Stimulated activated naive B cell treated with anti-CD40 and anti-IgM and Interleukin-4, amounts not matched to agents 10 μg/mL and 1 μg/mL and 100 μg/mL, for 72 hours (primary cell): ENCODE measurements around the gene CELF4.

Experiments
- ATAC-seq, 2 donors: fragments of 150-1000 bp; cut with Tn5 transposase; replicated peaks; 2 replicates each; pipeline ENCODE4 v1.10.0; 2021; ENCODE audit warnings: moderate library complexity in 1 of 2
- DNase-seq: peaks from one replicate; pipeline ENCODE4 v3.0.0; 2021
- H3K27ac Mint-ChIP-seq: one replicate; pipeline ENCODE4 v1.8.0; 2022; ENCODE audit warnings: mild to moderate bottlenecking, mixed read lengths
- H3K27me3 Mint-ChIP-seq, 2 donors: one replicate each; pipeline ENCODE4 v1.8.0; 2022; ENCODE audit warnings: mixed read lengths in 2 of 2
- H3K36me3 Mint-ChIP-seq, 2 donors: one replicate each; pipeline ENCODE4 v1.8.0; 2022; ENCODE audit warnings: mixed read lengths in 2 of 2, mild to moderate bottlenecking in 1 of 2
- H3K4me1 Mint-ChIP-seq, 2 donors: one replicate each; pipeline ENCODE4 v1.8.0; 2022; ENCODE audit warnings: mixed read lengths in 2 of 2, mild to moderate bottlenecking in 1 of 2
- H3K4me3 Mint-ChIP-seq, 2 donors: one replicate each; pipeline ENCODE4 v1.8.0; 2022; ENCODE audit warnings: mild to moderate bottlenecking in 2 of 2, mixed read lengths in 2 of 2, moderate library complexity in 1 of 2
- H3K9me3 Mint-ChIP-seq, 2 donors: one replicate each; pipeline ENCODE4 v1.8.0; 2022; ENCODE audit warnings: mixed read lengths in 2 of 2, mild to moderate bottlenecking in 1 of 2

The CELF4 gene

GRCh38 chr18:37426586-37426985 is 139.0 kb downstream of the CELF4 start:
- DNase-seq (no peak), ATAC-seq (no peak)
- peaks cover 0 to 3% of the 10 kb centered on the region in 2 donors for H3K4me1 Mint-ChIP-seq
- H3K27me3 Mint-ChIP-seq = no peaks in the 10 kb centered on the region
- no peaks in the 10 kb centered on the region for H3K9me3 Mint-ChIP-seq
- H3K4me3 Mint-ChIP-seq = no peak overlapping the region
- no peaks in the 10 kb centered on the region for H3K36me3 Mint-ChIP-seq
- H3K27ac Mint-ChIP-seq = no peak overlapping the region

GRCh38 chr18:37425222-37425621 is 140.4 kb downstream of the CELF4 start:
- no peak for ATAC-seq
- no peaks in the 10 kb centered on the region for H3K9me3 Mint-ChIP-seq
- no peaks in the 10 kb centered on the region for H3K36me3 Mint-ChIP-seq
- H3K27me3 Mint-ChIP-seq = no peaks in the 10 kb centered on the region
- H3K4me1 Mint-ChIP-seq = peaks cover 0 to 3% of the 10 kb centered on the region in 2 donors
- H3K27ac Mint-ChIP-seq = no peak overlapping the region
- no peak overlapping the region for H3K4me3 Mint-ChIP-seq
- DNase-seq = no peak

GRCh38 chr18:37424507-37424906 is 141.1 kb downstream of the CELF4 start:
- H3K4me3 Mint-ChIP-seq = no peak overlapping the region

DNA sequence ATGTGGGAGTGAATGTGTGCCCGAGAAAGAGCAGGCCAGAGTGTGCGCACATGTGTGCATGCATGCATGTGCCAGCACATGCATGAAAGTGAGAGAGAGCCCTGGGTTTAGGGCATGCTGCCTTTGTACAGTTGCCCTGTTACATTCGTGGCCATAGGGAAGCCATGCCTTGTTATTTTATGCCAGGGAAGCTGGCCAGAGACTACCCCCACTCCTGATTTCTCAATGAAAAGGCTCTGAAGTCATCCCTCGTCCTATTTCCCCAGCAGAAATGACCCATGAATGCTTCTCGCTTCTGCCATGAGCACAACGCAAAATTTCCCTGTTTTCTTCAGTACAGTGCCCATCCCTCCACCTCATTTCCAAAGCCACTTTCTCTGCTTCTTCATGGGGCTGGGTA is 143.0 kb downstream of the CELF4 start:
- H3K9me3 Mint-ChIP-seq = no peaks in the 10 kb centered on the region
- peaks cover 0 to 3% of the 10 kb centered on the region in 2 donors for H3K4me1 Mint-ChIP-seq
- ATAC-seq (no peak), DNase-seq (no peak)
- no peak overlapping the region for H3K27ac Mint-ChIP-seq
- H3K4me3 Mint-ChIP-seq = no peak overlapping the region
- H3K36me3 Mint-ChIP-seq = no peaks in the 10 kb centered on the region
- peaks cover 3 to 6% of the 10 kb centered on the region in 2 donors for H3K27me3 Mint-ChIP-seq

More at GRCh38 chr18:37424507-37424906, 141.1 kb downstream of the CELF4 start:
- no peaks in the 10 kb centered on the region for H3K27me3 Mint-ChIP-seq
- H3K27ac Mint-ChIP-seq = no peak overlapping the region
- H3K9me3 Mint-ChIP-seq = no peaks in the 10 kb centered on the region
- ATAC-seq (no peak), DNase-seq (no peak)
- peaks cover 0 to 3% of the 10 kb centered on the region in 2 donors for H3K4me1 Mint-ChIP-seq
- no peaks in the 10 kb centered on the region for H3K36me3 Mint-ChIP-seq

- DNase-seq (no peak), ATAC-seq (no peak)
- no peak overlapping the region for H3K27ac Mint-ChIP-seq
- H3K27me3 Mint-ChIP-seq = peaks cover 3 to 6% of the 10 kb centered on the region in 2 donors
- H3K36me3 Mint-ChIP-seq = no peaks in the 10 kb centered on the region
- no peak overlapping the region for H3K4me3 Mint-ChIP-seq
- no peaks in the 10 kb centered on the region for H3K9me3 Mint-ChIP-seq
- H3K4me1 Mint-ChIP-seq = peaks cover 0 to 3% of the 10 kb centered on the region in 2 donors
Measured at GRCh38 chr18:37422116-37422515, 143.5 kb downstream of the CELF4 start.

DNA sequence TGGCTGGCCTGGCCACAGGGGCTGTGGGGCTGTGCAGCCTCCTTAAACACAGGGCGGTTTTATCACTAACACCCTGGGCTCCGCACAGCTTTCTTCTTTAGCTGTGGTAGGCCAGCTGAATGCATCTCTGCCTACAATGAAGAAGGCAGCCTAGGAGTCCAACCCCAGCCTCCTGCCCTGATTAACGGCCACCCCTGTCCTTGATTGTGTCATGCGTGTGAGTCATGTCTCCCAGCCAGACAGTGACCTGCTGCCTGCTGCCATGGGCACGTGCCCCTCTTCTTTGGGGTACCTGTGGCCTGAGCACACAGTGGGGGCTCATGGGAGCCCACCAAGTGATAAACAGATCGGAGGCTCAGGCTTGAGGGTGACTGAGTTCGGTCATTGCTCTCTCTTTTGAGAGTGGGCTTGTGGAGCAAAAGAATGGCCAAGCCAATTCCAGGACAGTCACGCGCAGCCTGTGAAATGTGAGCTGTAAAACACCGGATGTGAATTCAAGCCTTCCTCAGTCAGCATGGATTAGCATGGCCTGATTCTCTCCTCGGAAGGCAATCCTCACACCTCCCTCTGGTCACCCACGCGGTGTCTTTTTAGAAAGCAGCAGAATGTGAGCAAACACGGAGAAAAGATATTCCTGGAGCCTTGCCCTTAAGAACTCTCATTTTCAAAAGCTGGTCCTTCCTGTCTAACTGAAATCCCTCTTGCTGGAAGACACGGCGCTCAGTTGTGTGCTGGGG is 144.1 kb downstream of the CELF4 start:
- no peak overlapping the region for H3K27ac Mint-ChIP-seq
- no peak for ATAC-seq

DNA sequence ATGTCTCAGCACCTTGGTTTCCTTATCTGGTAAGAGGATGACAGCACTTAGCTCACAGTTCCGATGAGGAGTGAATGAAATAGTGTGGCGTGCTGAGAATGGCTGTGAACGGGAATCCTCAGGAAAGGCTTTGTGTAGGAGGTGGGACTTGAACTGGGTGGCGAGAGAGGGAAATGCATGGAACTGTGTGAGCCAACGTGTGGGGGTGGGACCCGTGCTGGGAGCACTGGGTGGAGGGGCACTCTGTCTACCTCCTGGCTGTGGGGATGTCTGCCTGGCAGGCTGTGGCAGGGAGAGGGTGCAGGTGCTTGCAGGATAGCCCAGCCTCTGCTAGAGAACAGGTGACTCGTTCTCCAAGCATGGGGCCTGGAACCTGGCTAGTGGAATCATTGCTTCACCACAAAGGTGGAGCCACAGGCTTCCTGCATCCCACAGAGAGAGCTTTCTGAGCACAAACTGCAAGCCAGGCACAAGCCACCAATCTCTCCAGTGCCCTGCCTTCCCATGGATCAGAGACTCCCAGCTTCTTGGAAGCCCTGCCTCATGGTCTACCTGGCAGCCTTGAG is 145.2 kb downstream of the CELF4 start:
- Mint-ChIP-seq H3K27ac (no peak overlapping the region), H3K36me3 (no peaks in the 10 kb centered on the region), H3K4me1 (peaks cover 0 to 3% of the 10 kb centered on the region in 2 donors), H3K27me3 (peaks cover 3 to 6% of the 10 kb centered on the region in 2 donors), H3K9me3 (peaks cover 0 to 2% of the 10 kb centered on the region in 2 donors), H3K4me3 (no peak overlapping the region)
- ATAC-seq (no peak), DNase-seq (no peak)

More for the DNA sequence above, 144.1 kb downstream of the CELF4 start:
- peaks cover 0 to 2% of the 10 kb centered on the region in 2 donors for H3K9me3 Mint-ChIP-seq
- H3K4me1 Mint-ChIP-seq = peaks cover 0 to 3% of the 10 kb centered on the region in 2 donors
- no peak for DNase-seq
- H3K4me3 Mint-ChIP-seq = no peak overlapping the region
- no peaks in the 10 kb centered on the region for H3K36me3 Mint-ChIP-seq
- H3K27me3 Mint-ChIP-seq = peaks cover 3 to 6% of the 10 kb centered on the region in 2 donors

GRCh38 chr18:37419866-37420265 is 145.7 kb downstream of the CELF4 start:
- peaks cover 0 to 2% of the 10 kb centered on the region in 2 donors for H3K9me3 Mint-ChIP-seq
- ATAC-seq (no peak), DNase-seq (no peak)
- H3K27ac Mint-ChIP-seq = no peak overlapping the region
- no peaks in the 10 kb centered on the region for H3K36me3 Mint-ChIP-seq
- peaks cover 0 to 3% of the 10 kb centered on the region in 2 donors for H3K4me1 Mint-ChIP-seq
- no peak overlapping the region for H3K4me3 Mint-ChIP-seq
- H3K27me3 Mint-ChIP-seq = peaks cover 3 to 6% of the 10 kb centered on the region in 2 donors

DNA sequence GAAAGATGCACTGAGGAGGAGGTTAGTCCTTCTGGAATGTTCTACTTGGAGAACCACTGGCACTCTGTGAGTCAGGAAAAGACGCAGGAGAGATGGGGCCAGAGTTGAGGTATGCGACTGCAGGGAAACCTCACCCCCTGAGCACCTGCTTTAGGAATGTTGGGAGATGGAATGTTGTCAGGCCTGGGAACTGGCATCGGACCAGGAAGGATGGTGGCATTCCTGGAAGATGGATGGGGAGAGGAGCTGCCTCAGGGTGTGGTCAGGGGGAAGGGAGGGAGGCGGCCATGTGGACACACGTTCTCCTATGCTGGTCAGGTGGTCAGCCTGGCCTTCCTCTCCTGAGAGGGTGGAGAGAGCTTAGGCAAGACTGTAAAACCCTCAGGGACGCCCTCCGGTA is 146.3 kb downstream of the CELF4 start:
- no peaks in the 10 kb centered on the region for H3K36me3 Mint-ChIP-seq
- no peak for DNase-seq
- H3K27me3 Mint-ChIP-seq = peaks cover 3 to 6% of the 10 kb centered on the region in 2 donors
- H3K27ac Mint-ChIP-seq = no peak overlapping the region
- H3K9me3 Mint-ChIP-seq = peaks cover 0 to 2% of the 10 kb centered on the region in 2 donors
- no peak for ATAC-seq
- no peak overlapping the region for H3K4me3 Mint-ChIP-seq
- no peaks in the 10 kb centered on the region for H3K4me1 Mint-ChIP-seq

DNA sequence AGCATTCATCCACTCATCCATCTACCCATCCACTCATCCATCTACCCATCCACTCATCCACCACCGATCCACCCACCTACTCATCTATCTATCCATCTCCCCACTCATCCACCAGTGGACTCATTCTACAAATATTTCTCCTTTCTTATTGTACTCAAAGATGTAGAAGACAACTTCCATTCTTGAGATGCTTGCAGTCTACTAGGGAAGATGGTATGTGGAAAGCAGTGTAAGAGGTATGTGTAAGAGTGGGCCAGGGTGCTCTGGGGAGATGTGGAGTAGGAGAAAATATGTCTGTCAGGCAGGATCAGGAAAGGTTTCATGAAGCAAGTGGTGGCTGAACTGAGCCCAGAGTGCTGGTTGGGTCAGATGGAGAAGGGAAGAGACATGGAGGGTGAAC is 150.8 kb downstream of the CELF4 start:
- Mint-ChIP-seq H3K9me3 (peaks cover 0 to 5% of the 10 kb centered on the region in 2 donors), H3K4me3 (no peak overlapping the region), H3K27me3 (peaks cover 3 to 6% of the 10 kb centered on the region in 2 donors), H3K4me1 (no peaks in the 10 kb centered on the region), H3K36me3 (no peaks in the 10 kb centered on the region), H3K27ac (no peak overlapping the region)
- no peak for ATAC-seq
- DNase-seq = no peak

- no peaks in the 10 kb centered on the region for H3K27me3 Mint-ChIP-seq
- DNase-seq = no peak
- H3K27ac Mint-ChIP-seq = no peak overlapping the region
- peaks cover 0 to 5% of the 10 kb centered on the region in 2 donors for H3K9me3 Mint-ChIP-seq
- H3K4me3 Mint-ChIP-seq = no peak overlapping the region
- no peak for ATAC-seq
- no peaks in the 10 kb centered on the region for H3K4me1 Mint-ChIP-seq
- H3K36me3 Mint-ChIP-seq = no peaks in the 10 kb centered on the region
Measured at GRCh38 chr18:37412829-37413228, 152.8 kb downstream of the CELF4 start.

DNA sequence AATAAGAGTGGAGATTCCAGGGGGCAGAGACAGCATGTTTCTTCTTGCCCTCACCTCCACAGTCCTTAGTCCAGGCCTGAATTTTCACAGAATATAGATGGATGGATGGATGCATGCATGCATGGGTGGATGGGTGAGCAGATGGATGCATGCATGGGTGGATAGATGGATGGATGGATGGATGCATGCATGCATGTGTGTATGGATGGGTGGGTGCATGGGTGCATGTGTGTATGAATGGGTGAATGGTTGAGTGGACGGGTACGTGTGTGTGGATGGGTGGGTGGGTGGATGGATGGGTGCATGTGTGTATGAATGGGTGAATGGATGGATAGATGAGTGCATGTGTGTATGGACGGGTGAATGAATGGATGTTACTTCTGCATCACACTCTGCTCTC is 153.3 kb downstream of the CELF4 start:
- Mint-ChIP-seq H3K27me3 (no peaks in the 10 kb centered on the region), H3K4me3 (no peak overlapping the region), H3K4me1 (no peaks in the 10 kb centered on the region), H3K36me3 (no peaks in the 10 kb centered on the region), H3K27ac (no peak overlapping the region), H3K9me3 (peaks cover 0 to 5% of the 10 kb centered on the region in 2 donors)
- ATAC-seq (no peak), DNase-seq (no peak)

- no peaks in the 10 kb centered on the region for H3K4me1 Mint-ChIP-seq
- H3K4me3 Mint-ChIP-seq = no peak overlapping the region
- H3K27ac Mint-ChIP-seq = no peak overlapping the region
- ATAC-seq = no peak
- no peaks in the 10 kb centered on the region for H3K36me3 Mint-ChIP-seq
- peaks cover 0 to 3% of the 10 kb centered on the region in 2 donors for H3K9me3 Mint-ChIP-seq
- H3K27me3 Mint-ChIP-seq = no peaks in the 10 kb centered on the region
- no peak for DNase-seq
Measured at GRCh38 chr18:37409878-37410277, 155.7 kb downstream of the CELF4 start.

DNA sequence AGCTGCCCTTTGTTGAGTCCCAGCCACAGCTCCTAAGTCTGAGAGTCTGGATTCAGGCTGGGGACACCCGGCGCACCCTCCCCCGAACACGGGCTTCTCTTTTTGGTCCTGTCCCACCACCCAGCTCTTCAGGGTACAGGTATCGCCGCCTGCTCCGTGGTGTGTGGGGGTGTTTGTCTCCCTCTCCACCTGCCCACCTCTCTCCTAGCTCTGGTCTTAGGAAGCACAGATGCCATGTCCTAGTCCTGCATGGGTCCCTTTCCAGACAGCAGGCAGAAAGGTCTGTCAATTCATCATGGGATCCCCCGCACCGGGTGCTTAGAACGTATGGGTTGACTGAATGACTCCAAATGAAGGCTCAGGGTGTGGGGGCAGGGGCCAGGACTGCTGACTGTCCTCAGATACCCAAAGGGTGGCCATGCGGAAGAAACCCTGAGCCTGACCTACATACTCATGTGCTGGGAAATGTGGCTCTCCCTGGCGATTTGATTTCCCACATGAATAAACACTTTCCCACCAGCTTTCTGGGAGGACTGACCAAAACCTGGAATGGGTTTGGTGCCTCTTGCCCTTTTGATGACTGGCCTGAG is 156.8 kb downstream of the CELF4 start:
- no peaks in the 10 kb centered on the region for H3K36me3 Mint-ChIP-seq
- no peak overlapping the region for H3K4me3 Mint-ChIP-seq
- H3K4me1 Mint-ChIP-seq = no peaks in the 10 kb centered on the region
- no peak for DNase-seq
- no peak for ATAC-seq
- peaks cover 0 to 3% of the 10 kb centered on the region in 2 donors for H3K9me3 Mint-ChIP-seq
- no peak overlapping the region for H3K27ac Mint-ChIP-seq
- H3K27me3 Mint-ChIP-seq = no peaks in the 10 kb centered on the region

DNA sequence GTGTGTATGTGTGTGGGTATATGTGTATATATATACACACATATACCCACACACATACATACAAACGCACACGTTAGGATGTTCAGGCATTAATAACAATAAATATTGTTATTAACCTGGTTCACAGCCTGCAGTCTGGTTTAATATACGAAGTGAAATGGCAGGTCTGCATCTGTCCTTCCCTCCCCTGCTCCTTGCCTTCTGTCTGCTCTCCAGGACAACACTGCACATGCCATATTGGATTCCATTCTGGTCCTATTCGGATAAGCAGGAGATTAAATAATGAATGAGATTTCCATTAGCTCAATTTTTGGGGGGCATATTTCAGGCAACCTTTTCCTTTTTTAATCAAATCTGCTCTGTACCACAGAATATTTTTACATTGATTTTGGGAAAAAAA is 158.0 kb downstream of the CELF4 start:
- Mint-ChIP-seq H3K4me1 (no peaks in the 10 kb centered on the region), H3K4me3 (no peak overlapping the region), H3K36me3 (no peaks in the 10 kb centered on the region), H3K9me3 (peaks cover 0 to 3% of the 10 kb centered on the region in 2 donors), H3K27me3 (no peaks in the 10 kb centered on the region), H3K27ac (no peak overlapping the region)
- DNase-seq (no peak), ATAC-seq (no peak)
